ENCODE data around the gene GSKIP.

DNA sequence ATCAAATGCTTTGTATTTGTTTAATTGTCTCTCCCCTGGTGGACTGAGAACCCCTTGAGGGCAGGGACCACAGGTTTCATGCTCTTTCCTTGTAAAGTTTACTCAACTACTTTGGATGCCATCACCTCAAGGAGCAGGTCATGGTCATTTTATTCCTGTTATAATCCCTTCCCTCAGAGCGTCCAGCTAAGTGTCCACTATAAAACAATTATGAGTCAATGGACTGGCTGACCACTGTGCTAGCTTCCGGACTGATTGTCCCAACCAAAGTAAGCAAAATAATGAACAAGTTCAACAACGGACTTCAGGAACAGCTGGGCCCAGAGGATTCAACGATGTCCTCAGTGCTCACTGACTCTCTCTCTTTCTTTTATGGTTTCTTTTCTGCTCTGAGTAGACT, 46.8 kb downstream of the GSKIP start:
- TF ChIP-seq EZH2 (IDR thresholded peaks at IDR 0.05; ENCODE audit: borderline replicate concordance) (no peak), EZH2phosphoT487 (IDR thresholded peaks at IDR 0.05; ENCODE audit: low read depth, severe bottlenecking, unreplicated experiment) (no peak)
